ENCODE results near the gene SFR1.

SFR1 gene

GRCh38 chr10:104119996-104120395, 2.0 kb upstream of the SFR1 start:
- H3K4me3 ChIP-seq (ENCODE audit: low read depth, low read length) = no peak overlapping the region
- TF ChIP-seq, protein P1, sequence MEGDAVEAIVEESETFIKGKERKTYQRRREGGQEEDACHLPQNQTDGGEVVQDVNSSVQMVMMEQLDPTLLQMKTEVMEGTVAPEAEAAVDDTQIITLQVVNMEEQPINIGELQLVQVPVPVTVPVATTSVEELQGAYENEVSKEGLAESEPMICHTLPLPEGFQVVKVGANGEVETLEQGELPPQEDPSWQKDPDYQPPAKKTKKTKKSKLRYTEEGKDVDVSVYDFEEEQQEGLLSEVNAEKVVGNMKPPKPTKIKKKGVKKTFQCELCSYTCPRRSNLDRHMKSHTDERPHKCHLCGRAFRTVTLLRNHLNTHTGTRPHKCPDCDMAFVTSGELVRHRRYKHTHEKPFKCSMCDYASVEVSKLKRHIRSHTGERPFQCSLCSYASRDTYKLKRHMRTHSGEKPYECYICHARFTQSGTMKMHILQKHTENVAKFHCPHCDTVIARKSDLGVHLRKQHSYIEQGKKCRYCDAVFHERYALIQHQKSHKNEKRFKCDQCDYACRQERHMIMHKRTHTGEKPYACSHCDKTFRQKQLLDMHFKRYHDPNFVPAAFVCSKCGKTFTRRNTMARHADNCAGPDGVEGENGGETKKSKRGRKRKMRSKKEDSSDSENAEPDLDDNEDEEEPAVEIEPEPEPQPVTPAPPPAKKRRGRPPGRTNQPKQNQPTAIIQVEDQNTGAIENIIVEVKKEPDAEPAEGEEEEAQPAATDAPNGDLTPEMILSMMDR (conservative IDR thresholded peaks at IDR 0.05; ENCODE audit: low read depth, low read length) = no peak
- DNase-seq (ENCODE audit: low read depth) = peak; percentile 31

GRCh38 chr10:104120512-104120902, 1.5 kb upstream of the SFR1 start:
- H3K4me3 ChIP-seq (ENCODE audit: low read depth, low read length) = no peak overlapping the region

GRCh38 chr10:104120903-104121484, 977 bp upstream of the SFR1 start:
- TF ChIP-seq, protein P1 (conservative IDR thresholded peaks at IDR 0.05; ENCODE audit: low read depth, low read length) = no peak

More at GRCh38 chr10:104120512-104120902, 1.5 kb upstream of the SFR1 start:
- TF ChIP-seq, protein P1 (conservative IDR thresholded peaks at IDR 0.05; ENCODE audit: low read depth, low read length) = no peak
- DNase-seq (ENCODE audit: low read depth) = no peak

GRCh38 chr10:104122225-104123107, 495 bp downstream of the SFR1 start:
- TF ChIP-seq, protein P1 (conservative IDR thresholded peaks at IDR 0.05; ENCODE audit: low read depth, low read length) = no peak
- DNase-seq (ENCODE audit: low read depth) = peak; percentile 18
- peak overlapping the region; percentile 86 for H3K4me3 ChIP-seq (ENCODE audit: low read depth, low read length)

More at GRCh38 chr10:104120903-104121484, 977 bp upstream of the SFR1 start:
- peak; percentile 98 for DNase-seq (ENCODE audit: low read depth)
- H3K4me3 ChIP-seq (ENCODE audit: low read depth, low read length) = peak overlapping the region; percentile 67

GRCh38 chr10:104123397-104123796, 1.4 kb downstream of the SFR1 start:
- TF ChIP-seq, protein P1 (conservative IDR thresholded peaks at IDR 0.05; ENCODE audit: low read depth, low read length) = peak; percentile 57
- DNase-seq (ENCODE audit: low read depth) = peak; percentile 63
- no peak overlapping the region for H3K4me3 ChIP-seq (ENCODE audit: low read depth, low read length)

DNA sequence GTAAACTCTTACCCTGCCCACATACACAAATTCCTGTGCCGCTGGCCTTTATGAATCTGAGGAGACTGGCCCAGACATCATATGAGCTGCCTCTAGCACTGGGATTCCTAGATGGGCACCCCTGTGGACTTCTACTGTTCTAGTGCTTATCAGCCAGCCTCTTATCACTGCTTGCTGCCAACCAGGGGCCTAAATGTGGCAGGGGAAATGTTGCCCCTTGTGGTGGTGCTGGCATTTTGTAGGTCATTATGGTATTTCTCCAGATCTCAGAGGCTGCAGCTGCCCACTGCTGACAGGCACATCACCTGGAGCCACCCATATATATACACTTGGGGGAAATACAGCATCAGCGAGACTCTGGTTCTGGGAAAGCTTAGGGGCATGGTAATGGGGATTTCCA, 5.4 kb downstream of the SFR1 start:
- no peak overlapping the region for H3K4me3 ChIP-seq (ENCODE audit: low read depth, low read length)
- TF ChIP-seq, protein P1 (conservative IDR thresholded peaks at IDR 0.05; ENCODE audit: low read depth, low read length) = peak; percentile 2
- DNase-seq (ENCODE audit: low read depth) = no peak

Measured in choroid plexus epithelial cell (primary cell).